HG02571 (cell line): ENCODE results near the gene TEAD3.
"Not testable (repeated sequence)": the region's sequence is repeated elsewhere in the genome, so short reads cannot be mapped to it uniquely, and the experiment has no call there.

Experiments used
- ATAC-seq: cut with Tn5 transposase; IDR thresholded peaks from one replicate; pipeline ENCODE4 v1.9.1; 2021; ENCODE audit warnings: mild to moderate bottlenecking, moderate library complexity; ENCODE audit not compliant: unreplicated experiment

The TEAD3 gene

DNA sequence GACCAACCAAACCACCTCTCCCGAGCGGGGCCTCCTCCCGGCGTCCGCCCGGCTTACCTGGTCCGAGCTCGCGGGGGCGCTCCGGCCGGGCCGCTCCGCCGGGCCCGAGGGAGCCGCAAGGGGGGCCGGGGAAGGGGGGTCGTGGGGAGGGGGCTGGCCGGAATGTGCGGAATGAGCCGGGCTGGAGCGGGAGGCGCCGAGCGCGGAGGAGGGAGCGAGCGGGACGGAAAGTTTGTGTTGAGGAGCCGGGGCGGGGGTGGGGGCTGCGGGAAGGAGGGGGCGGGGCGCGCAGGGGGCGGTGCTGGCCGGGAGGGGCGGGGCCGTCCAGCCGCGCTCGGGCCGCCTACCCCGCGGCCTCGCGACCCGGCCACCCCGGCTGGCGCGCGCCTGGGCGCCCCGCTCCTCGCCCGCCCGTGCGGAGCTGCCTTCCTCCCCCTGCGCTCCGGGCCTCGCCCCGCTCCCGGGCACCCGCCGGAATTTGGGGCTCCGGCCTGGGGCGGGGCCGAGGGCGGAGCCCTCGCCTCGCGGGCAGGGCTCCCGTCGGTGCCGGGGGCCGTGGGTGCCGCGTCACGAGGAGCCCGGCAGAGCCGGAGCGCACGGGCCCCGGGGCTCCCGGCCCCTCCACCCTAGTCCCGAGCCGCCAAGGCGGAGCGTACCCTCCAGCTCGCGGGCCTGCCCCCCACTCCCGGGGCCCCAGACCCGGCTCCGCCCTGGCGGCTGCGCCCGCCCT, at the start of gene TEAD3:
Gene TEAD3 (minus strand): TSS at position 239 of the 730 bp plus-strand sequence.
- ATAC-seq = no peak

DNA sequence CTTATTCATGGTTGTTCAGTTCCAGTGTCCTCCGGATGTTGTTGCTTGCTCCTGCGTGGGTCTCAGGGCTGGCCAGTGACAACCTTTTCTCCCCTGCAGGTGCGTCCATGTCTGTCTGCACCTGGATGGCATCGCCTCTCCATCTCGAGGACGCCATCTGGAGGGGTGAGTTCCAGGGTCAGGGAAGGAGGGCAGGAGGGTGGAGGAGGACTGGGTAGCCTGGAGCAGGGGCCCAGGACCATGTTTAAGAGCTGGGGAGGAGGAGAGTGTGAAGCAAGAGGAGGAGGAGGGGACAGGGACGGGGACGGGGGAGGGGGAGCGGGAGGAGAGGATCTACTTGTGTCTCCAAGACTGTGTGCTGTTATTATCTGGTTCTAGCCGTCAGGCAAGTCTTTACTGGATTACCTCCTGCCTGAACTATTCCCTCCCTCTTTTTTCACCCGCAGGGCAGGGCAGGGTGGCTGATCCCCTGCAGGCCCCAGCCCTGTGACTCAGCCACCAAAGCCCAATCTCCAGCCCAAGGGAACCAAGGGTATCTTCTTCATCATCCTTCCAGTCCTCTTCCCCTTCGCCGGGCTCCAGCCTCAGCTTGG, 48.0 kb upstream of the TEAD3 start:
- no peak for ATAC-seq

DNA sequence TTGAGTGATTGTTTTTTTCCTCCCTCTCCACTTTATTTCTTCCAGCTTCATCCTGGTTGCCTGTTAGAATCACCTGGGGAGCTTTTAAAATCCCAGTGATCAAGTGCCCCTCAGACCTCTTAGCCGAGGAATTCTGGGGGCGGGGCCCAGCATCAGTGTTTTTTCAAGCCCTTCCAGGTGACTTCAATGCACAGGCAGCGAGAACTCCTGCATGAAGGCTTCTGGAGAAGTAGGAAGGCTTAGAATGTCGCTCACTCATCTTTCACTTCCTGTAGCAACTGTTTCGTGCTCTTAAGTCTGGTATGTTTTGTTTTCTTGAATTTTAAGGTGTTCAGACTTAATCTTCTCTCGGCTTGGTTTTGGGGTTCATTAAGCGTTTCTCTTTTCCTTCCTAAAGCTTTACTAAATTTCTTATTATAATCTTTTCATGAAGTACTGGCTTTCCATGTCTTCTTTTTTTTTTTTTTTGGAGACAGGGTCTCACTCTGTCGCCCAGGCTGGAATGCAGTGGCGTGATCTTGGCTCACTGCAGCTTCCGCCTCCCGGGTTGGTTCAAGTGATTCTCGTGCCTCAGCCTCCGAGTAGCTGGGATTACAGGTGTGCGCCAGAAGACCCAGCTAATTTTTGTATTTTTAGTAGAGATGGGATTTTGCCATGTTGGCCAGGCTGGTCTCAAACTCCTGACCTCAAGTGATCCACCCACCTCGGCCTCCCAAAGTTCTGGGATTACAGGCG, 46.7 kb upstream of the TEAD3 start:
- ATAC-seq = no peak

DNA sequence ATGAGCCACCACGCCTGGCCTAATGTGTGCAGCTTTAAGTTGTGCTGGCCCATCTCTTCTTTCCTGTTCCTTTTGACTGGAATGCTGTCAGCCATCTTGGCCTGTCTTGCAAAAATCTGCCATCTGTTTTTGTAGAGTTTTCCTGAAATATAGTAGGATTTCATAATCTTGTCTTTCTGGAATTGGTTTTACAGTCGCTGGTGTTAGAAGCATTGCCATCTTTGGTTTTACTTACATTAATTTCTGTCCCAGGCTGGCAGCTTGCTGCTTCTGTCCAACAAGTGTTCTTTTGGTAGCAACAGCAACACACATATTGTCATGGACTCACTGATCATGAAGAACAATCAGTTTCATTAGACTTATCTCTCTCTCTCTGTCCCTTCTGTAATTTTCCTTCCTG, 45.0 kb upstream of the TEAD3 start:
- no peak for ATAC-seq

DNA sequence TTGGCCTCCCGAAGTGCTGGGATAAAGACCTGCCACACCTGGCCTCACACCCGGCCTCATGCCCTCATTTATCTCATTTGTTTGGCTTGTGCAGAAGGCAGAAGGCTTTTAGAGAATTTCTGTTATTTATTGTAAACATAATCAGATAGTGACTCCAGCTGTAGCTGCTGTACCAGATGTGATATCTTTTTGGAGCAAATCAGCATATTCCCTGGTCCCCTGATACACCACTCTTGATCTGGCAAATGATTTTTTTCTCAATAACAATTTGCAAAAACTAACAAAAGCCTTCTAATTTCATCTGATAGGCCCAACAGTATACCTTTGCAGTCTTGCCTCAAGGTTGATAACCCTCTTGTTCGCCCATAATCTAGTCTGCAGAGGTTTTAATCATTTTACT, 42.3 kb upstream of the TEAD3 start:
- ATAC-seq = no peak

DNA sequence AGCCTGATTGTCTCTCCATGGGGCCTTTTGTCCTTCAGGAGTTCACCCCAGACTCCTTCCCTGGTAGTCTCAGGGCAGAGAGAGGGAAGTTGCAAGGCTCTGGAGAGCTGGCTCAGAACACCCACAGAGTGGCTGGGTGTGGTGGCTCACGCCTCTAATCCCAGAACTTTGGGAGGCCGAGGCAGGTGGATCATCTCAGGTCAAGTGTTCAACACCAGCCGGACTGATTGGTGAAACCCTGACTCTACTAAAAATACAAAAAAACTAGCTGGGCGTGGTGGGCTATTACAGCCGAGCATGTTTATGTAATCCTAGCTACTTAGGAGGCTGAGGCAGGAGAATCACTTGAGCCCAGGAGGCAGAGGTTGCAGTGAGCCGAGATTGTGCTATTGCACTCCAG, 39.0 kb upstream of the TEAD3 start:
- ATAC-seq = not testable (repeated sequence)

DNA sequence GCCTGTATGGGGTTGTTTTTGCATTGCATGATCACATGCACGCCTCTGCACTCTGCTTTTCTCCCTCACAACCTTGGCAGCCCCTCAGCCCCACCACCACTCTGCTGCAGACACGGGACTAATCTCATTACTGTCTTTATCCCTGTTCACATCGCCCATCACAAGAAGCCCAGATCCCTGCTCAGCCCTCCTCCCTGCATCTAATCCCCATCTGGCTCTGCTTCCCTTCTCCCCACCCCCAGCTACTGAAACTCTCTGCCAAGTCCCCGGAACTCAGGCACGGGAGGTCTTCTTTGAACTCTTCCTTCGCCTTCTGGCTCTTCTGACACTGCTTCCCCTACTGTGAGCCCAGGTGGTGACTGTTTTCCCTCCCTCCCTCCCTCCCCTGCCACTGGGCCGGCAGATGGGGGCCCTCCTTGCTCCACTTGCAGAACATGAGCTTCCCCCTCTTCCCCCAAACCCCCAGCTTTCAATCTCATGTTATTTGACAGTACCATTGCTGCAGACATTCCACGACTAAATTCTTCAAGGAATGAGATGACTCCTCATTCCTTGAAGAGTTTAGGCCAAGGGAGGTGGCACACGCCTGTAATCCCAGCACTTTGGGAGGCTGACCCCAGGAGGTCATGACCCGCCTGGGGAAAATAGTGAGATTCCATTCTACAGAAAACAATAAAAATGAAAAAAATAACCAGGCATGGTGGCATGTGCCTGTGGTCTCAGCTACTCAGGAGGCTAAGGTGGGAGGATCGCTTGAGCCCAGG, 37.7 kb upstream of the TEAD3 start:
- no peak for ATAC-seq

DNA sequence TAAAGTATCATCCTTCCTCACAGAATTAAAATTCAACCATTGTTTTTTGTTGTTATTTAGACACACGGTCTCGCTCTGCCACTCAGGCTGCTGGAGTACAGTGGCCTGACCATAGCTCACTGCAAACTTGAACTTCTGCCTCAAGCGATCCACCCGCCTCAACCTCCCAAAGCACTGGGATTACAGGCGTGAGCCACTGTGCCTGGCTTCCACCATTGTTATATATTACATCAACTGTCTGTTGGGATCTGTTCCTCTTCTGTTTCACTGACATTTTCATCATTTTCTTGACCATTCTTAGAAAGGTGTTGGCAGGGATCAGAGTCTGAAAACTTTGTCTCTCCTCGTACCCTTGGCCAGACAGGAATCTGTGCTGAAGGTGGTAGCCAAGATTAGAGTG, 37.1 kb upstream of the TEAD3 start:
- no peak for ATAC-seq

DNA sequence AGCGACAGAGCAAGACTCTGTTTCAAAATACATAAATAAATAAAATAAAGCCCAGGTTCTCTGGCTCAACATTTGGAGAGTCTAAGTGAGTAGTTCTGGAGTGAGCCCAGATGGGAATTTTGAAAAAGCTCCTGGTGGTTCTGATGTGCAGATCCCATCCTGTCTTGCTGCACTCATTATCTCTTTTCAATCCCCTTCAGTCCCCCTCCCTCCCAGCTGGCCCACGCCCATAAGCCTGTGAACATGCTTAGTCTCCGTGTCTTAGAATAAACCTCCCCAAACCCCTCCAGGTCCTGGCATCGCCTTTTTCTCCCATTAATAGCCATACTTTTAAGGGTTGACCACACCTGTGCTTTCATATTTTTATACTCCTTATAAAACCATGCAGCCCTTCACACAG, 35.2 kb upstream of the TEAD3 start:
- no peak for ATAC-seq

DNA sequence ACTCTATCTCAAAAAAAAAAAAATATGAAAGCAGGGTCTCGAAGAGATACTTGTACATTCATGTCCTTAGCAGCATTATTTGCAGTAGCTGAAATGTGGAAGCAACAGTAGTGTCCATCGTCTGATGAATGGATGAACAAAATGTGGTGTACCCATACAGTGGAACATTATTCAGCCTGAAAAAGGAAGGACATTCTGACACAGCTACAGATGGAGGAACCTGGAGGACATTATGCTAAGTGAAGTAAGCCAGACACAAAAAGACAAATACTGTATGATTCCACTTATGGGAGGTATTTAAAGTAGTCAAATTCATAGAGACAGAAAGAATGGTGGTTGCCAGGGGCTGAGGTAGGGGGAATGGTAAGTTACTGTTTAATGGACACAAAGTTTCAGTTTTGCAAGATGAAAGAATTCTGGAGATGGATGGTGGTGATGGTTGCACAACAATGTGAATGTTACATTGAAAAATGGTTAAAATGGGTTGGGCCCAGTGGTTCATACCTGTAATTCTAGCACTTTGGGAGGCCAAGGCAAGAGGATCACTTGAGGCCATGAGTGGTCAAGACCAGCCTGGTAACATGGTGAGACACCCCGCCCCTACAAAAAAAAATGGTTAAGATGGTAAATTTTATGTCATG, 27.6 kb upstream of the TEAD3 start:
- ATAC-seq = no peak

DNA sequence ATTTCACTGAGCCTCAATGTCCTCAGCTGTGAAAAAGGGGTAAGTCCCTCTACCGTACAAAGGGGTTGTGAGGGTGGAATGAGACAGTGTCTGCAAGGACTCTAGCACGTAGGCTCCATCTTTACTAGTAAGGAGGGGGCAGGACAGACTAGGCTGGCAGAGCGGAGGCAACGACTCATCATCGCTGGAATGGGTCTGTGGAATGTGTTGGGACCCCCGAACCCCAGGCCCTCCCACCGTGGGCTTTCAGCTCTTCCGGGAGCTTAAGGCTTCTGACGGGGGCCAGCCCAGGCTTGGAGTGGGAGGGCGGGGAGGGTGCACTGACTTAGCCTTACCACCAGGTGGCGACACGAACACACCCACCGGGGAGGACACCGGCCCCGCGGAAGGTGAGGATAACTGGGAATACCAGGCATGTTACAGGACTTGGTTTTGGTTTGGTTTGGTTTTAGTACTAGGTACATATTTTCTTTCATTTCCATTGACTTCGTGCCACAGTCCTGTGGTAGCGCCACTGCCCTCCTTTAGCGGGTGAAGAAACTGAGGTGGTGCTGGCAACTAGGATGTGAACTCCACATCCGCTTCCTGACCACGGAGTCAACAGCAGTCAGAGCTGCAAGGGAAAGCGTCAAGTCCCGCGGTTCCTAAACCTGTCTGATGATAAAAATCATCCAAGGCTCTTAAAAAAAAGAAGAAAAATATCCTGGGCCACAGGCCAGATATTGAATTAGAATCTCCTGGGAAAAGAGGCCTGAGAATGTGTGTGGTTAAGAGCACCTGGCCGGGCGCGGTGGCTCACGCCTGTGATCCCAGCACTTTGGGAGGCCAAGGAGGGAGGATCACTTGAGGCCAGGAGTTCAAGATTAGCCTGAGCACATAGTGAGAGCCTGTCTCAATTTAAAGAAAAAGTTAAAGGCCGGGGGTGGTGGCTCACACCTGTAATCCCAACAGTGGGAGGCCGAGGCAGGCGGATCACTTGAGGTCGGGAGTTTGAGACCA, 26.1 kb upstream of the TEAD3 start:
- ATAC-seq = no peak

DNA sequence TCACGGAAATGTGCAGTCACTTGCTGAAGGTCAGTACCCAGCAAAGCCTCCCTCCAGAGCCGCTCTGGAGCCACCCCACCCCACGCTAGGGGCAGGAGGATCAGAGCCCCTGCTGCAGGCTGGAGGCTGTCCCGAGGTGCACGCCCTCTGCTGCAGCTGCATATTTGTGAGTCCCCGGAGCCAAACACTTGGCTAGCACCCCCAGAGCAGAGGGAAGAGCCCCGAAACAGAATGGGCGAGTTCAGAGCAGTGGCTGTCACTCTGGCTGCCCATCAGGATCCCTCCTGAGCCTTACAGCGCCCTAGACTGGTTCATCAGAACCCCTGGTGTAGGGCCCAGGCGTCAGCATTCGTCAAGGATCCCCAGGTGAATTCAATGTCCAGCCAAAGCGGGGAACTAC, 25.3 kb upstream of the TEAD3 start:
- no peak for ATAC-seq

DNA sequence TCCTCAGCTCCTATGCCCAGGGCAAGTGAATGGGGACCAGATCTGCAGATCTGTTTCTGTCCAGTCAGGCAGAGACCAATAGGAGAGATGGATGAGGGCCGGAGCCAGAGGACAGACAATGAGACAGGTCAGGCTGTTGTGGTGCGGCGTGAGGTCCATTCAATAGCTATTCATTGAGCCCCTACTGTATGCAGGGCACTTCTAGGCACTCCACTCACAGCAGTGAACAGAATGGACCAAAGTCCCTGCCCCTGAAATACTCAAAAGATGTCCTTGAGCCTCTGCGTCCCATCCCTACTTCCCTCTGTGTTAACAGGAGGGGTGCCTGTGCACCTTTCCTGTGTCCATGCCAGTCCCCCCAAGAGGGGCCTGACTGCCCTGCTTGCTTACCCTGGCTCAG, 24.4 kb upstream of the TEAD3 start:
- ATAC-seq = no peak

DNA sequence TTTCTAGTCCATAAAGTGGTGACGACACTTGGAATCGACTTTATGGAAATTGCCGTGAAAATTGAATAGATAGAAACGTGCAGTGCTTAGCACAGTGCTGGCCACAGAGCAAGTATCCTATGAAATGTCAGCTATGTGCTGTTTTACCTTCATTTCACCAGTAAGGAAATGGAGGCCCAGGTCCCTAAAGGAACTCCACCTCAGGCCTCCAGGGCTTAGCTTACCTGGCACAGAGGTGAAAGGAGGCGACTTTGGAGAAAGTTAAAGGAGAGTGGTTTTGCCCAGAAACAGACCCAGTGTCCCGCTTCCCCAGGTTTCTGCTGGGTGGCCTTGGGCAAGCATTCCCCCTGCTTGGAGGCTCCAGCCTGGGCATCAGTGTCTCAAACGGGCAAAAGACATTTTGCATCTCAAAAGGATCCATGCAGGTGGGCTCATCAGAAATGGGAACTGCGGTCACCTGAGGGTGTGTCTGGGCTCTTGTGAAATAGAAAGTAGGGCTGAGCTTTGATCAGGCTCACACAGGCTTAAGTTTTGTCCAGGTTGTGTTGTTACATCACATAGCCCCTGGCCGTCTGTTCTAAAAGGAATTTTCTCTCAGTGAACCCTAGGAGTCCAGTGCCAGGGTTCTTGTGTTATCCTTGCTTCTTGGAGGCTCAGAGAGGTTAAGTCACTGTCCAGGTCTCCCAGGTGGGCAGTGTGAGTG, 22.6 kb upstream of the TEAD3 start:
- ATAC-seq = no peak

DNA sequence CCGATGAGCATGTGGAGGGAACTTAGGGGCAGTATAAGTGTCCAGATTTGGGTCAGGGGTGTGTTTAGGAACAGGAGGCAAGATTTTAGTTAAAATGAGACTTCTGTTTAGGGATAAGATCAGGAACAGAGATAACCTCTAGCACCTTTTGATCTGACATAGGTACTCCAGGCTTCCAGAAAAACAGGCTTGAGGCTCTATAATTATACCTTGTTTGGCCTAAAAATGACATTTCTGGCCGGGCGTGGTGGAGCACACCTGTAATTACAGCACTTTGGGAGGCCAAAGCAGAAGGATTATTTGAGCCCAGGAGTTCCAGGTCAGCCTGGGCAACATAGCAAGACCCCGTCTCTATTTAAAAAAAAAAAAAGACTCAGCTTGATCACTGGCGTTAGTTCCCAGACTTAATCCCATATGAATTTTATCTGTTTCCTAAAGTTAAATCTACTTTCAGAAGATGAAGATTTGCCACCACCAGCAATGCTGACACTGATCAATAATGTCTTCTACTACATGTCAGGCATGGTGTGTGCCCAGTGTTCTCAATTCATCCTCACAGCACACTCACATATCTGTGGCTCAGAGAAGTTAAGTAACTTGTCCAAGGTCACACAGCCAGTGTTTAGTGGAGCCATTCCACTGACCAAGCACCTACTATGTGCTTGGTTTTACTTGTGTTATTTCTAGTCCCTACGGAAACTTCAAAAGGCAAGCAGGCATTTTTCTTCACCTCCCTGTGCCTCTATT, 21.9 kb upstream of the TEAD3 start:
- no peak for ATAC-seq

DNA sequence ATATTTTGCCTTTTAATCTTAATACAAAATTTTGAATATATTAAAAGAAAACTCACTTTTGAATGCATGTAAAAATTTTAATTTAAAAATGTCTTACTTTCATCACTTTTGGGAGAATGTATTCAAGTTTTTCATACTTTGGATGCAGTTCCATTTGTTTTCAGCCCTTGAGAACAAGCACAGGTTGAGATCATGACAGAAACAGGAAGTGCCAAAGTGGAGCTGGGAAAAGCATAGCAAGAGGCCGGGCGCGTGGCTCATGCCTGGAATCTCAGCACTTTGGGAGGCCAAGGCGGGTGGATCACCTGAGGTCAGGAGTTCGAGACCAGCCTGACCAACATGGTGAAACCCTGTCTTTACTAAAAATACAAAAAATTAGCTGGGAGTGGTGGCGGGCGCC, 21.1 kb upstream of the TEAD3 start:
- ATAC-seq = not testable (repeated sequence)

DNA sequence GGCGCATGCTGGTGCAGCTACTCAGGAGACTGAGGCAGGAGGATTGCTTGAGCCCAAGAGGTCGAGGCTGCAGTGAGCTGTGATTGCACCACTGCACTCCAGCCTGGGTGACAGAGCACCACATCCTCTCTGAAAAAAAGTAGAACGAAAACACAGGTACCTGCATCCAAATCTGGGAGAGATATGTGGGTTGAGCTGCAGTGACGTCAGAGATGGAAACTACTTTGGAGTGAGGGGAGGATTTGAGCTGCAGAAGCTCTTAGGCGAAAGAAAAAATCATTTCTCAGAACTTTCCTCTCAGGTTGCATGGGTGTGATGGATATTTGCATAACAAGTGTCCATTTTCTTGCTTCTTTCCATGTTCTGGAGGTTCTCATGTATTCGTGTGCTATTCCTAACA, 19.8 kb upstream of the TEAD3 start:
- ATAC-seq = no peak

DNA sequence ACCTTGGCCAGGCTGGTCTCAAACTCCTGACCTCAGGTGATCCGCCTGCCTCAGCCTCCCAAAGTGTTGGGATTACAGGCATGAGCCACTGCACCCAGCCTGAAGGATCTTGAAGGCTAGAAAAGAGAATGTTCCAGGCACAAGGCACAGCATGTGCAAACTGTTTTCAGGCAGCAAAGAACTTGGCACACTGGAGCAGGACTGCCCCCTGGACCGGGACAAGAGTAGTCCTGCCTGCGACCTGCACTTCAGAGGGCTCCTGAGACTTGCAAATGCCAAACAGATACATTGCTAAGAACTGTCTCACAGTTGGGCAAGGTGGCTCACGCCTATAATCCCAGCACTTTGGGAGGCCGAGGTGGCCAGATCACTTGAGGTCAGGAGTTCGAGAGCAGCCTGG, 19.1 kb upstream of the TEAD3 start:
- ATAC-seq = not testable (repeated sequence)
